ENCODE data around the gene TBC1D22A. TPM values are rescaled to one million over a fixed set of nuclear protein-coding genes. Genes with fewer than 3 reads are reported as not detected.

TBC1D22A gene
- total RNA-seq, 1 donor from 2014 or later, result 28.9 TPM

- no peak for DNase-seq (ENCODE audit: extremely low spot score, unreplicated experiment)
- Mint-ChIP-seq H3K9me3 (ENCODE audit: unreplicated experiment) (no peaks in the 10 kb centered on the region), H3K36me3 (ENCODE audit: unreplicated experiment) (no peaks in the 10 kb centered on the region), H3K4me3 (ENCODE audit: unreplicated experiment) (no peak overlapping the region), H3K27ac (ENCODE audit: unreplicated experiment) (no peak overlapping the region), H3K4me1 (ENCODE audit: unreplicated experiment) (no peaks in the 10 kb centered on the region), H3K27me3 (ENCODE audit: unreplicated experiment) (no peaks in the 10 kb centered on the region)
- no peak for TF ChIP-seq CTCF (IDR thresholded peaks at IDR 0.05)
Measured at GRCh38 chr22:47195156-47195483, 432.7 kb downstream of the TBC1D22A start.

GRCh38 chr22:47195484-47196165 lies 433.2 kb downstream of the TBC1D22A start:
- H3K27ac Mint-ChIP-seq (ENCODE audit: unreplicated experiment), result no peak overlapping the region
- no peak overlapping the region for H3K4me3 Mint-ChIP-seq (ENCODE audit: unreplicated experiment)
- TF ChIP-seq CTCF (IDR thresholded peaks at IDR 0.05), result no peak
- H3K4me1 Mint-ChIP-seq (ENCODE audit: unreplicated experiment), result no peaks in the 10 kb centered on the region
- no peaks in the 10 kb centered on the region for H3K36me3 Mint-ChIP-seq (ENCODE audit: unreplicated experiment)
- no peaks in the 10 kb centered on the region for H3K27me3 Mint-ChIP-seq (ENCODE audit: unreplicated experiment)
- peak; percentile 81 for DNase-seq (ENCODE audit: extremely low spot score, unreplicated experiment)
- H3K9me3 Mint-ChIP-seq (ENCODE audit: unreplicated experiment), result no peaks in the 10 kb centered on the region

- no peaks in the 10 kb centered on the region for H3K4me1 Mint-ChIP-seq (ENCODE audit: unreplicated experiment)
- DNase-seq (ENCODE audit: extremely low spot score, unreplicated experiment), result peak; percentile 81
- H3K9me3 Mint-ChIP-seq (ENCODE audit: unreplicated experiment), result no peaks in the 10 kb centered on the region
- no peak overlapping the region for H3K27ac Mint-ChIP-seq (ENCODE audit: unreplicated experiment)
- no peaks in the 10 kb centered on the region for H3K36me3 Mint-ChIP-seq (ENCODE audit: unreplicated experiment)
- H3K4me3 Mint-ChIP-seq (ENCODE audit: unreplicated experiment), result no peak overlapping the region
- H3K27me3 Mint-ChIP-seq (ENCODE audit: unreplicated experiment), result no peaks in the 10 kb centered on the region
- TF ChIP-seq CTCF (IDR thresholded peaks at IDR 0.05), result no peak
Measured at GRCh38 chr22:47196166-47196849, 433.9 kb downstream of the TBC1D22A start.

- Mint-ChIP-seq H3K27ac (ENCODE audit: unreplicated experiment) (no peak overlapping the region), H3K36me3 (ENCODE audit: unreplicated experiment) (no peaks in the 10 kb centered on the region), H3K4me1 (ENCODE audit: unreplicated experiment) (no peaks in the 10 kb centered on the region), H3K27me3 (ENCODE audit: unreplicated experiment) (no peaks in the 10 kb centered on the region), H3K4me3 (ENCODE audit: unreplicated experiment) (no peak overlapping the region), H3K9me3 (ENCODE audit: unreplicated experiment) (no peaks in the 10 kb centered on the region)
- TF ChIP-seq CTCF (IDR thresholded peaks at IDR 0.05), result no peak
- peak; percentile 83 for DNase-seq (ENCODE audit: extremely low spot score, unreplicated experiment)
Measured at GRCh38 chr22:47196881-47197772, 434.7 kb downstream of the TBC1D22A start.

Data from osteocyte (in vitro differentiated cells).